Psoas muscle (tissue), 8 donors: ENCODE results near the gene UBE2O. TPM values are rescaled to one million over a fixed set of nuclear protein-coding genes. Genes with fewer than 3 reads are reported as not detected.

ENCODE experiments used
- ATAC-seq, 4 donors: fragments of 200-7000 bp; cut with Tn5 transposase; one replicate each; pipeline ENCODE4 v1.9.1; 2020; ENCODE audit warnings: moderate library complexity in 3 of 4, mild to moderate bottlenecking in 2 of 4
- DNase-seq, 2 donors: peaks; one replicate each; pipeline ENCODE4 v3.0.0-alpha.2; 2020
- H3K27ac ChIP-seq: fragments of 200-600 bp; one replicate; pipeline ENCODE4 v1.8.0; 2022
- H3K27me3 ChIP-seq, 3 donors: fragments of 200-600 bp in 1 of 3; one replicate each; pipeline versions ENCODE4 v1.6.1 to v1.8.0; 2013 to 2022; ENCODE audit warnings: low read length in 2 of 3, mild to moderate bottlenecking in 2 of 3, moderate library complexity in 1 of 3; ENCODE audit not compliant: insufficient read depth in 3 of 3
- H3K36me3 ChIP-seq, 2 donors: fragments of 200-600 bp in 1 of 2; one replicate each; pipeline versions ENCODE4 v1.6.1 to v1.8.0; 2013 to 2022; ENCODE audit warnings: low read depth in 1 of 2, mild to moderate bottlenecking in 1 of 2, moderate library complexity in 1 of 2; ENCODE audit not compliant: insufficient read depth in 1 of 2
- H3K4me1 ChIP-seq: fragments of 200-600 bp; one replicate; pipeline ENCODE4 v1.8.0; 2022
- H3K4me3 ChIP-seq: fragments of 200-600 bp; one replicate; pipeline ENCODE4 v1.8.0; 2022; ENCODE audit warnings: mild to moderate bottlenecking
- H3K9me3 ChIP-seq: fragments of 200-600 bp; one replicate; pipeline ENCODE4 v1.8.0; 2022
- WGBS, 3 donors: extraction: QIAGEN DNeasy Blood & Tissue Kit; methylation state at CpG; one replicate each; pipeline versions ENCODE4 v1.1.6 to v1.1.7; 2013; 5-methylcytosine and 5-hydroxymethylcytosine counted together
- intact Hi-C, 2 donors: fragments of 100-400 bp; cut with DNase I; formaldehyde crosslinking; loops; one replicate each; pipeline versions ENCODE4 v1.11.0 to v1.14.2; 2022
- polyA plus RNA-seq, 3 donors: library from polyadenylated mRNA; stranded (reverse); fragments of 200-250 nt; gene quantifications; one replicate each; pipeline ENCODE4 v1.2.3, GENCODE V29; 2013
- total RNA-seq, 4 donors: library from RNA; stranded (reverse); fragmentation: NEBNext Ultra II Directional in 2 of 4; extraction: Animal tissue kit (Norgen Biotek cat#: 25700) in 2 of 4; gene quantifications; one replicate each; pipeline versions ENCODE4 v1.2.1 to v1.2.4, GENCODE V29; 2021 to 2023
- TF ChIP-seq, protein P1 (sequence below): fragments of 200-600 bp; IDR thresholded peaks from one replicate; pipeline ENCODE4 v1.8.0; 2022; ENCODE audit warnings: antibody characterized with exemption
- donor health status: healthy with polysubstance abuse.
- donor health status: DM: no; HTN: no; CAD: no; lungs with moderate emphysema.
- donor health status: Bipolar disorder and iron deficiency.
- donor health status: healthy.
- donor health status: DM: yes; HTN: yes; CAD: no.
- donor health status: DM: no; HTN: no; CAD: no.
- donor health status: DM: no; HTN: no; CAD: no.
- donor health status: DM: yes; HTN: yes; CAD: no.

The UBE2O gene
- total and polyA plus RNA-seq, 7 donors = 11.6 to 45.5 (median 37.3) TPM

DNA sequence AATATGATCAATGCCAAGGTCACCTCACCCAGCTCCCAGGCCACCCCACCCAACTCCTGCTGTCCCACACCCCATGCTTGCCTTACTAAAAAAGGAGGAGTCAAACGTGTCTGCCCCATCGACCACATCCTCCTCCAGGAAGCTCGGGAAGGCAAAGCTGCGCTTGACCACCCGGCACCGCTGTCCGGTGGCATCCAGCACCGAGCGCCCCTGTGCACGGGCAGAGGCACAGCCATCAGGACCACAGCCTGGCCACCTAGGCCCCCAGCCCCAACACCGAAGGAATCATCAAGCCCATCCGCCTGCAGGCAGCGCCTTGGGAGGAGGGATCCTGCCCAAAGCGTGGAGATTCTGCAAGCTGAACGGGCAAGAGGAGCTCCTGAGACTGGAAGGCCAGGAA lies 24.6 kb upstream of the UBE2O start:
- Histone ChIP-seq H3K27ac (no peak overlapping the region), H3K9me3 (no peaks in the 10 kb centered on the region), H3K4me1 (no peaks in the 10 kb centered on the region), H3K36me3 (peaks cover 0 to 49% of the 10 kb centered on the region in 2 donors), H3K27me3 (no peaks in the 10 kb centered on the region), H3K4me3 (no peak overlapping the region)
- TF ChIP-seq, protein P1, sequence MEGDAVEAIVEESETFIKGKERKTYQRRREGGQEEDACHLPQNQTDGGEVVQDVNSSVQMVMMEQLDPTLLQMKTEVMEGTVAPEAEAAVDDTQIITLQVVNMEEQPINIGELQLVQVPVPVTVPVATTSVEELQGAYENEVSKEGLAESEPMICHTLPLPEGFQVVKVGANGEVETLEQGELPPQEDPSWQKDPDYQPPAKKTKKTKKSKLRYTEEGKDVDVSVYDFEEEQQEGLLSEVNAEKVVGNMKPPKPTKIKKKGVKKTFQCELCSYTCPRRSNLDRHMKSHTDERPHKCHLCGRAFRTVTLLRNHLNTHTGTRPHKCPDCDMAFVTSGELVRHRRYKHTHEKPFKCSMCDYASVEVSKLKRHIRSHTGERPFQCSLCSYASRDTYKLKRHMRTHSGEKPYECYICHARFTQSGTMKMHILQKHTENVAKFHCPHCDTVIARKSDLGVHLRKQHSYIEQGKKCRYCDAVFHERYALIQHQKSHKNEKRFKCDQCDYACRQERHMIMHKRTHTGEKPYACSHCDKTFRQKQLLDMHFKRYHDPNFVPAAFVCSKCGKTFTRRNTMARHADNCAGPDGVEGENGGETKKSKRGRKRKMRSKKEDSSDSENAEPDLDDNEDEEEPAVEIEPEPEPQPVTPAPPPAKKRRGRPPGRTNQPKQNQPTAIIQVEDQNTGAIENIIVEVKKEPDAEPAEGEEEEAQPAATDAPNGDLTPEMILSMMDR = no peak
- intact Hi-C loops = no loop called here
- WGBS, 3 donors = 87 to 89% (median 88%) methylated on average over 15 of the region's 15 CpGs
- ATAC-seq (no peak), DNase-seq (no peak)

DNA sequence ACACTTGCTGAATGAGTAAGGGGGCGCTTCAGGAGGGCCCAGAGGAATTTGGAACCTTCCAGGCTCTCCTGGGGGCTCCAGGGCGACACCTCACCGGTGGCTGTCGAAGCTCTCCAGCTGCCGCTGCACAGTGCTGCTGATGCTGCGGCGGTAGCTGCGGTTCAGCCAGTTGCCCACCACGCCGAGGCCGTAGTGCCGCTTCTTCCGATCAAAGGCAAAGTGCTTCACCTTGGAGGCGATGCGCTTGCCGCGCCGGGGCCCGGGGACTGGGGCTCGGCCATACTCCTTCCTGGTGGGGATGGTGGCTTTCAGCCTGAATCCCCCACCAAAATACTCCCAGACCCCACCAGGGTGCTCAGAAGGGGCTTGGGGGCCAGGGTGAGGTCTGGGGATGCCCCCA lies 23.8 kb upstream of the UBE2O start:
- Histone ChIP-seq H3K27ac (no peak overlapping the region), H3K4me3 (no peak overlapping the region), H3K36me3 (peaks cover 0 to 57% of the 10 kb centered on the region in 2 donors), H3K4me1 (no peaks in the 10 kb centered on the region), H3K9me3 (no peaks in the 10 kb centered on the region), H3K27me3 (no peaks in the 10 kb centered on the region)
- no peak for DNase-seq
- WGBS, 3 donors = 88 to 96% (median 90%) methylated on average over 20 of the region's 20 CpGs
- ATAC-seq = no peak
- intact Hi-C loops = no loop called here
- TF ChIP-seq, protein P1 = no peak

DNA sequence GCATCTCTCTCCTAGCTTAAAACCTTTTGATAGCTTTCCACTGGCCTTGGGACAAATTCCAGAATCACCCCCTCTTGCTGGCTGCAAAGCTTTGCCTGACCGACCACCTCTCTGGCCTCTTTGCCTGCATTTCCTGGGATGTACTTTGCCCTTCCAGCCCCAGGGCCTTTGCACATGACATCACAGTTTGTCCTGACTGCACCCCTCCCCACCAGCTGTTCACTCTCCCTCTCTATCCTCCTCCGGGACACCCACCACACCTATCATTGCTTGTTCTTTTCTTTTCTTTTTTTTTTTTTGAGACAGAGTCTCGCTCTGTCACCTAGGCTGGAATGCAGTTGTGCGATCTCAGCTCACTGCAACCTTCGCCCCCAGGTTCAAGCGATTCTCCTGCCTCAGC lies 22.4 kb upstream of the UBE2O start:
- H3K27ac ChIP-seq = no peak overlapping the region
- TF ChIP-seq, protein P1 = no peak
- no peak overlapping the region for H3K4me3 ChIP-seq
- peaks cover 0 to 60% of the 10 kb centered on the region in 2 donors for H3K36me3 ChIP-seq
- H3K4me1 ChIP-seq = no peaks in the 10 kb centered on the region
- H3K9me3 ChIP-seq = no peaks in the 10 kb centered on the region
- DNase-seq (no peak), ATAC-seq (no peak)
- intact Hi-C loops = no loop called here
- 96 to 100% (median 96%) methylated on average over 6 of the region's 6 CpGs for WGBS, 3 donors
- no peaks in the 10 kb centered on the region for H3K27me3 ChIP-seq

DNA sequence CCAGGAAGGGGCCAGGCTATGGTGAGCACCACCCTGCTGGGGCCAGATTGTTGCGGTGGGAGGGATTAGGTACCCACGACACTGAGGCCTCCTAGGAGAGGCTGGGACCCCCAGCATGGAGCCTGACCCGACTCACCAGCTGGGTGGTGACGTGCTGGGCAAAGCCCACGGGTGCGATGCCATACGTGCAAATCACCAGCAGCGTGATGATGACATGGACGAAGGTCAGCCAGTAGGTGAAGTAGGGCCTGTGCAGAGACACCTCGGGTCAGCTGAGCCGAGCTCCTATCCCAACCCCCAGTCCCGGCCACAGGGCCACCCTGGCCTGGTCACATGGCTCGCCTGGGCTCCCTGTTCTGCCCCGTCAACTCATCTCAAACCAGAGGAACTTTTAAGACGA lies 21.9 kb upstream of the UBE2O start:
- ATAC-seq (no peak), DNase-seq (no peak)
- H3K27ac ChIP-seq = no peak overlapping the region
- no peaks in the 10 kb centered on the region for H3K9me3 ChIP-seq
- TF ChIP-seq, protein P1 = no peak
- intact Hi-C loops = no loop called here
- H3K27me3 ChIP-seq = no peaks in the 10 kb centered on the region
- WGBS, 3 donors = 92 to 96% (median 95%) methylated on average over 15 of the region's 15 CpGs
- peaks cover 0 to 60% of the 10 kb centered on the region in 2 donors for H3K36me3 ChIP-seq
- no peaks in the 10 kb centered on the region for H3K4me1 ChIP-seq
- no peak overlapping the region for H3K4me3 ChIP-seq

DNA sequence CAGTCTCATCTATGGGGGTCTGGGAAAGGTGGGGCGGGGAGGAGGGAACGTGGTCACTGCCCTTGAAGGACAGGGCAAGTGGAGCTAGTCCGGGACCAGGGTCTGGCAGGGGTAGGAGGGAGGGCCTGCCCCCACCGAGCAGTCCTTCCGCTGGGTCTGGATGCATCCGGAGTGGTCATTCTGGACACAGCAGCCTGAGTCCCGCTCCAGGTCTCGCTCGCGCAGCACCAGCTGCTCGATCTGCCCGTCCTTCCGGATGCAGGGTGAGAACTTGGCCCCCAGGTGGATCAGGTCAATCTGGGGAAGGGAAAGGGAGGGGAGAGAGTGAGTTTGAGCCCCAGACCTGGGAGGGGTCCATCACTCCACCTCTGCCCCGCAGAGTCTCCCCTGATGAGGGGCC lies 21.3 kb upstream of the UBE2O start:
- Histone ChIP-seq H3K4me3 (no peak overlapping the region), H3K9me3 (no peaks in the 10 kb centered on the region), H3K36me3 (peaks cover 0 to 59% of the 10 kb centered on the region in 2 donors), H3K27ac (no peak overlapping the region), H3K4me1 (no peaks in the 10 kb centered on the region), H3K27me3 (no peaks in the 10 kb centered on the region)
- ATAC-seq (no peak), DNase-seq (no peak)
- TF ChIP-seq, protein P1 = no peak
- intact Hi-C loops = no loop called here
- WGBS, 3 donors = 95 to 99% (median 96%) methylated on average over 10 to 14 of the region's 14 CpGs
